HG02763 (cell line): ENCODE data around the gene MMP13.
"Not testable (repeated sequence)": the region's sequence is repeated elsewhere in the genome, so short reads cannot be mapped to it uniquely, and the experiment has no call there.

Experiments used
- ATAC-seq: cut with Tn5 transposase; IDR thresholded peaks from one replicate; pipeline ENCODE4 v1.9.1; 2021; ENCODE audit warnings: mild to moderate bottlenecking, moderate library complexity; ENCODE audit not compliant: unreplicated experiment

The MMP13 gene

DNA sequence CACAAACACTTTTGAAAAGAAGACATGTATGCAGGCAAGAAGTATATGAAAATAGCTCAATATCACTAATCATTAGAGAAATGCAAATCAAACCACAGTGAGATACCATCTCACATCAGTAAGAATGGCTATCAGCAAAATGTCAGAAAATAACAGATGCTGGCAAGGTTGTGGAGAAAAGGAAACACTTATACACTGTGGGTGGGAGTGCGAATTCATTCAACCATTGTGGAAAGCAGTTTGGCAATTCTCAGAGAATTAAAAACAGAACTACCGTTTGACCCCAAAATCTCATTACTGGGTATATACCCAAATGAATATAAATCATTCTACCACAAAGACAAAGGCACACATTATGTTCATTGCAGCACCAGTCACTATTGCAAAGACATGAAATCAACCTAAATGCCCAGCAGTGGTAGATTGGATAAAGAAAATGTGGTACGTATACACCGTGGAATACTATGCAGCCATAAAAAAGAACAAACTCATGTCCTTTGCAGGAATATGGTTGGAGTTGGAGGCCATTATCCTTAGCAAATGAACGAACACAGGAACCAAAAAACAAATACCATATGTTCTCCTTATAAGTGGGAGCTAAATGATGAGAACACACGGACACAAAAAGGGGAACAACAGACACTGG, 18.5 kb downstream of the MMP13 start:
- no peak for ATAC-seq

DNA sequence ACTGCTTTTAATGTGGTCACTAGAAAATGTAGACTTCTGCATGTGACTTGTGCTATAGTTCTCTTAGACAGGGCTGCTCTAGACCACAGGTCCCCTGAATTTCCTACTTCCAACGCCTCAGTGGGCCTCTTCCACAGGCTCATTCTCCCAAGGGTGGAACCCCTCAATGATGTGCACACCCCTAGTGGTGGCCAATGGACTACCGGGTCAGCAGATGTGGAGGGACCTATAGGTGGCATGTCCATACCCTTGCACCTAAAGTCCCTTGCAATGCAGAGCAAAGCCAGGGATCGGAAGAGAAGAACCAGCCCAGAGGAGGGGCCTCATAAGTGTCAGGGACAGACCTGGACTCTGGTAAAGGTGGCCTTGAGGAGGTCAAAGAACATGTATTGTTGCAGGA, 20.0 kb downstream of the MMP13 start:
- no peak for ATAC-seq

DNA sequence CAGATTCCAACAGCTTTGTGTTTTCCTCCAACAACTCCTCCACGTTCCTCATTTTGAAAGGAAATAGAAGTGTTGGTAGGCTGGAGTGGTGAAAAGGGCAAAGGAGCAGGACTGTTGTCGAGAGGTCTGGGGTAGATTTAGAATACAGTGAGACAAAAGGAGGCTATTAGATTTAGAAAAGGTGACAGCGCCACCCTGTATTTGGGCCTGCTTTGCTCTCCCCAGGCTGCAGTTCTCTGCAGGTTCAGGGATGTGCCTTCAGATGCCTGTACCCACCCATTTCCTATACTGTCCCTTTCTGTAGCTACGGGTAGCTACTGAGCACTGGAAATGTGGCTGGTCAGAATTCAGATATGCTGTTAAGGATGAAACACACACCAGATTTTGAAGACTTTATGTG, 20.8 kb downstream of the MMP13 start:
- no peak for ATAC-seq

DNA sequence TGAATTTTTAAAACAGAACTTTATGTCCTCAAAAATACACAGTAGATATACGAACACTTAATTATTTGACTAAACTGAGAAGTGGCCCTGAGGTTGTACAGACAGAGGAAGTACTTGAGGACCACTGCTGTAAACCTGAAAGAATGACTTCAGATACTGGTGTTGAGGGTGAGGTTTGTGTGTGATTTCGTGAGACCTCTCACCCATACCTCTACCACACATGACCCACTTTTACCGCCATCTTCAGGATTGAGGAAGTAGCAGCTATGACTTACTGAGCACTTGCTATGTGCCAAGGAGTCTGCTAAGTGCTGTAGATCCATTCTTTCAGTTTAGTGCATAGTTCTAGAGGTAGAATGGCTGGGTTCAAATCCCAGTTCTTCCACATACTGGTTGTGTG, 21.9 kb downstream of the MMP13 start:
- ATAC-seq = no peak

DNA sequence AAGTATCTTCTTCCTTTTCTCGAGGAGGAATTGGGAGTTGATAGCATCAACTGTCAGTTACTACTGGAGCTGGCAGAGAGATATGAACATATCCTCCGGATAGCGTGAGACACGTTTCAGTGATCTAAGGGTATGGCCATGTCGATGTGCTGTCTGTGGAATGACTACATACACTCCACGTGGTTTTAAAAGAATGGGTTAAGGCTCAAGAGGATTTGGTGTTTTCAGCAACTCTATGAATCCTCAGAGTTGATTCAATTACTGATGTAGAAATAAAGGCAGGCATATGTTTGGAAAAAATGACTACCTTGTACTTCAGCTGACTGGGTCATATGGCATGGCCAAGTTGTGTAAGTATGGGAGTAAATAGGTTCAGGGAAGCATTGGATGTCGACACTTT, 22.9 kb downstream of the MMP13 start:
- no peak for ATAC-seq

DNA sequence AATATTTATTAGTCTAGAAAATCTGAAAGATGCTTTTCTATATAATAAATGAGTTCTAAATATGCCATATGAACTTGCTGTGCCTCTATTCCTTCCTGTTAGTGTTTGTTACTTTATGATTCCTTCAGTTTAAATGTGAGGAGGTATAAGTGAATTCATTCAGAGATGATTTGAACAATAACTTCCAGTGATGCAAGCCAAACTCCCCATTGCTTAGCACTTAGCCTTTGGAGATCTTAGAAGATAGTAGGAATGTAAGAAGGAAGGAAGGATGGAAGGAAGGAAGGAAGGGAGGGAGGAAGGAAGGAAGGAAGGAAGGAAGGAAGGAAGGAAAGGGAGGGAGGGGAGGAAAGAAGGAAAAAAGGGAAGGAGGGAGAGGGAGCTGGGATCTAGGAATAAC, 25.1 kb downstream of the MMP13 start:
- ATAC-seq = no peak

DNA sequence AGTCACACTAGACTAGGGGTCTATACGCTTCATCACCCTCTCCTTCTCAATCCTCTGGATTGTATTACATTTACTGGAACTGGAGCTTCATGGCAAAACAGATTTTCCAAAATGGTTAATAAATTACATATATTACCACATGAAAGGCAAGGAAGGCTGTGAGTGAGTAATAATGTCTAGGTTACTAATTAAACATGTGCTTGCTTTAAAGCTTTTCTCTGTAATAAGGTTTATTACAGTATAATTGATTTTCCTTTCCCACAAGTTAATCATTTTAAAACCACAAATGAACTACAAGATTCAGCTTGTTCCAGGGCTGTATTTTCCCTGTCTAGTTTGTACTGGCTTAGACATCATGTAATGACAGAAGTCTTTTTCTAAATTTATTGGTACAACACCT, 25.6 kb downstream of the MMP13 start:
- ATAC-seq = no peak

DNA sequence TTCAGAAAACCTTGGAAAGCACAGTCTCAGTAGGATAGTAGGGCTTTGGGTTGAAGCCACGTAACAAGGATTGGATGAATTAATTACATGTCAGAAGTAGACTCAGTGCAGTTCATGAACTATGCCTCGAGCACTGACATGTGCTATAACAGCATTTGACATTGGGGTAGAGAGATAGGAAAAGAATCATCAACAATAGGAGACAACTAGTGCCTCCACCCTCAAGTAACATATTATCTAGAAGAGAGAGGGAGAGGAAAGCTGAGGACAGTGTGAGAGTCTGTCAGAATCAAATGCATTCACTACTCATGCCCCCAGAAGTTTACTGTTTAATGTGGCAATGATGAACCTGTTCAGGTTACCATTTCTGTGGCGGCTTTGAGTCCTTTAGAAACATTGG, 26.4 kb downstream of the MMP13 start:
- ATAC-seq = no peak

DNA sequence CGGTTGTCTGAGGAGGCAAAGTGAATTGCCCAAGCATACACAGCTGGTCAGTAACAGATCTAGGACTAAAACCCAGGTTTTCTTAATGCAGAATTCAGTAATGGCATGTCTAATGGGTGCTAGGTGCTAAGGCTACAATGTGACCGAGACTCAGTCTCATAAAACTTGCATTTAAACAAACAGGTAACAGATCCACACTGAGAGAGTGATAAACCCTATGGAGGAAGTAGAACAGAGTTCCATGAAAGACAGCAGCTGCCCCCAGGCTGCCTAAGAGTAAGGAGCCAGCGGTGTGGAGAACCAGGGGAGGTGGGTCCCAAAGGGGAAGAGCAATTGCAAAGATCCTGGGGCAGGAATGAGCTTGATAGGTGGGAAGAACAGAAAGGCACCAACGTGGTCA, 27.3 kb downstream of the MMP13 start:
- ATAC-seq = no peak

DNA sequence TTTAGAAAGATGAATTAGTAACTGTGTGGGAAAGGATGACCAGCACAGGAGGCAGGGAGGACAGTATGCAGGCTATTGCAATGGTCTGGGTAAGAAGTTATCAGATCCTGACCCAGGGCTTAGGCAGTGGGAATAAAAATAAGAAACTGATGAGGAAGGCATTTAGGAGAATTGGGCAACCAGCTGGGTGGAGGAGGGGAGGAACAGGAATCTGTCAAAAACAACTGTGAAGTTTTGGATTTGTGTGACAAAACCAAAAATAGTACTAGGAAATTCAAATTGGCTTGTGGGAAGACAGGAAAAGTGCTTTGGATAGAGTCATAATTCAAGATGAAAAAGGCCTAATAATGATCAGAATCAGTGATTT, 27.9 kb downstream of the MMP13 start:
- ATAC-seq = no peak

DNA sequence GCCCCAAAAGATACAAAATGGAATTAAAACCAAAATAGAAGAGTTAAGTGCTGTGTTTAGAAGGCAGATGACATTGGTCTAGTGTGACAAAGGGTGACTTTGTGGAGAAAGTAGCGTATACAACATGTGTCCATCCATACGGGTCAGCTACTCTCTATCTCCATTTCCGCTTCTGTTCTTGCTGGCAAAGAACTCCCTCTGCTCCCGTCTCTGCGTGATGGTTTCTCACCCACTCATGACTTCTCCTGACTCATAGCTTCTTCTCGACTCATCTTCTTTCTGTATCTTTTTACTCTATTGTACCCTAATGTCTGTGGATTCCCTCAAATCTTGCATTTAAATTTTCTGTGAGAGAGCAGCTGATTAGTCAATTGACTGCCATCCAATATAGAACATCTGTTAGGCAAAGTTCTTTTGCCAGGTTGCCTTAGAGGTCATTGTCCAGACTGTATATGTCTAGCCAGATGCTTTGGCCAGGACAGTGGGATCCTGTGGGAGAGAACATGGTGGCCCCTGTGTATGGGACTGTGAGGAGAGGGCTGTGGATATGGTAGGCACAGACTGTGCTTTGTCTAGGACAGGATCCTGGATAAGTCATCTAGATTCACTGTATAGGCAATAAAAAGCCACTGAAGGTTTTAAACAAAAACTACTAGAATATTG, 28.4 kb downstream of the MMP13 start:
- no peak for ATAC-seq

DNA sequence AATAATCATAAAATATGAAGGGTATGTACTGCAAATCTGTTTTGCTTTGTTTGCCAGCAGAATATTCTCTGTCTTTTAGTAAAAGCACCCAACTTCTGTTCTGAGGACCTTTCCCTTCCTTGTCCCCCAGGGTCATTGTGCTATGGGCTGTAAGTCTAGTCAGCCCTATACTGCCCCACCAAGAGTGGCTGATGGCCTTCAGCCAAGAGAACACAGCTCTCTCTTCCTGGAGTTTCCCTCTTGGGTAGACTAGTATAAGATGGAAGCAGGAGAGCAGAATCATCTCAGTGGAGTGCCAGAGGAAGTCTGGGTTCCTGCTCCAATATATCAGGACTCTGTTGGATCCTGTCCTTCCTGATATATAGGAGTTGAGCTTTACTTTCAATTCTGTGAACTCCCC, 29.0 kb downstream of the MMP13 start:
- no peak for ATAC-seq

DNA sequence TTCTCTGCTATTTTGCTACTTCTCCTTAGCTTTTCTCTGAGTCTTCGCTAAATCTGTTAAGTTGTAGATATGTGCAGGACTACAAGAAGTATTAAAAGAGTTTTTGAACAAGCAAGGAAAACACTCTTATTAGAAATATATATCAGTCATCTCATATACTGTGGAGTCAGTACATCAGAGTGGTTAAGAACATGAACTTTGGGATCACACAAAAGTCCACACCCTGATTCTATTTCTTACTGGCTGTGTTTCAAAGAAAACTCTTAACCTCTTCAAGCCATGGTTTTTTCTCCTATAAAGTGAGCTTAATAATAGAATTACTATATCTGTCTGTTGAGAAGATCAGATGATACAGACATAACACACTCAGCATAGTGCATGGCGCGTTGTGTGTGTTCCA, 29.5 kb downstream of the MMP13 start:
- no peak for ATAC-seq

DNA sequence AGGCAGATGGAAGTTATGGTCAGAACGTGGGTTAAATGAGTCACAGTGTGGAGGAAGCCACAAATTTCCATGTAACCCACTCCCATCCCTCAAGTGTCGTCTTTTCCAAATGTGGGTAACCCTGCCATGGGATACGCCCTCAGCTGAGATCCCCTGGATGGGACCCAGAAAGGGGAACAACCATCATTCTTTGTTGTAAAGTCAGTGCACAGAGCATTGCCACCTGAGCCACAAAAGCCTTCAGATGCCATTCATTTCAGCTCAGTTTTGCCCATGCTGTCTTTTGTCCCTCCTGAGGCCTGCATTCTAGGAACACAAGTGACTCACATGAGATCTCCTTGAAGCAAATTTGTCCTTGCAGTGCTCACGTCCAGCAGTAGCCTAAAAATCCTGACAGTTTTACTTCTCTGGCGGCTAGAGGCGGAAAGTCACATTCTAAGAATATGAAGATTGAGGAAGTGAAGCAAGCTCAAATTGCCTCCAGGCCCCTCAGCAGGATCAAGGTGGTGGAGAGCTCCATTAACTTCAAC, 30.6 kb downstream of the MMP13 start:
- ATAC-seq = no peak

DNA sequence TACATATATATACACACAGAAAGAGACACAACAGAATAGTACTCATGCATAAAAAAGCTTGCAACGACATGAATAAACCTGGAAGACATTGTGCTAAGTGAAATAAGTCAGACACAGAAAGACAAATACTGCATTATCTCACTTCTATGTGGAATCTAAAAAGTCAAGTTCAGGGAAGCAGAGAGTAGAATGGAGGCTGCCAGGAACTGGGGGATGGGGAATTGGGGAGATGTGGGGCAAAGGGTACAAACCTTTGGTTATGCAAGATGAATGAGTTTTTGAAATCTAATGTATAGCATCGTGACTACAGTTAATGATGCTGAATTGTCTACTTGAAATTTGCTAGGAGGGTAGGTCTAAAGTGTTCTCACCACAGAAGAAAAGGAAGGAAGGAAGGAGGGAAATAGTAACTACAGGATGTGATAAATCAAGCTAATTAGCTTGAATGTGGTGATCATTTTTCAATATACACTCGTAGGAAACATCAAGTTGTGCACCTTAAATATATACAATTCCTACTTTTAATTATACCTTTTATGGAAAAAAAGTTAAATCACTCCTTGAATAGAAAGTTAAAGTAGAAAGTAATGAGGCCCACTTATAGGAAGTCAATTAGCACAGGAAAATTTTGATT, 33.8 kb downstream of the MMP13 start:
- no peak for ATAC-seq

DNA sequence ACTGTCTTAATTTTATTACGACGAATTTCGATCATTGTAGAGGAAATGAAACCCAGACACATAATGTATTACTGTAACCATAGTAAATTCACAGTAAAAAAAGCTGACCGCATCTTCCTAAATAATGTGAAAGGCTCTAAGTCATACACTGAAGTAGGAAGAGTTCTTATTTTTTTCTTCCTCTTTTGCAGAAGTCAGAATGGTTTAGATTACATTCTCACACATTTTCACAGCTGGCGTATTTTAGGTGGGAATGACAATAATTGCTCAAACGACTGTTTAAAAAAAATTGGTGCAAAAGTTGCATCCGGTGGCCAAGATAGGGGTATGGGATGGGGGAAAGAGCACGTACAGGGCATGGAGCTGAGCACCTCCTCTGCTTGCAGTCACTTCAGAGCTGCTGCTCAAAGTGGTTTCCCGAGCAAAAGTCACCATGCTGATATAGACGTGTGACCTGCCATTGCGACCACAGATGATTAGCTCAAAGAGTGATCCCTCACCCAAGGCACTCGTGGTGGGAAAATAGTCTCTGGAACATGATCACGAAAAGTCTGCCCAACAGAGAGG, 35.3 kb downstream of the MMP13 start:
- peak; percentile 72 for ATAC-seq

DNA sequence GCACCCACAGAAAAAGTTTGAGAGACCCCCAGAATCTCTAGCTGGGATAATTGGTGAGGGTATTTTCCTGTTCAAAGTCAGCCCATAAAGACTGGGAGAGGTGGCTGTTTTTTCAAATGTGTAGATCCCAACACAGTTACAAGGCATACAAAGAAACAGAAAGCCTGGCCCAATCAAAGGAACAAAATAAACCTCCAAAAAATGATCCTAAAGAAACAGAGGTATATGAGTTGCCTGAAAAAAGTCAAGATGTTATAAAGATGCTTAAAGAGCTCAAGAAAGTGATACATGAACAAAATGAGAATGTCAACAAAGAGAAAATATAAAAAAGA, 40.5 kb downstream of the MMP13 start:
- no peak for ATAC-seq

DNA sequence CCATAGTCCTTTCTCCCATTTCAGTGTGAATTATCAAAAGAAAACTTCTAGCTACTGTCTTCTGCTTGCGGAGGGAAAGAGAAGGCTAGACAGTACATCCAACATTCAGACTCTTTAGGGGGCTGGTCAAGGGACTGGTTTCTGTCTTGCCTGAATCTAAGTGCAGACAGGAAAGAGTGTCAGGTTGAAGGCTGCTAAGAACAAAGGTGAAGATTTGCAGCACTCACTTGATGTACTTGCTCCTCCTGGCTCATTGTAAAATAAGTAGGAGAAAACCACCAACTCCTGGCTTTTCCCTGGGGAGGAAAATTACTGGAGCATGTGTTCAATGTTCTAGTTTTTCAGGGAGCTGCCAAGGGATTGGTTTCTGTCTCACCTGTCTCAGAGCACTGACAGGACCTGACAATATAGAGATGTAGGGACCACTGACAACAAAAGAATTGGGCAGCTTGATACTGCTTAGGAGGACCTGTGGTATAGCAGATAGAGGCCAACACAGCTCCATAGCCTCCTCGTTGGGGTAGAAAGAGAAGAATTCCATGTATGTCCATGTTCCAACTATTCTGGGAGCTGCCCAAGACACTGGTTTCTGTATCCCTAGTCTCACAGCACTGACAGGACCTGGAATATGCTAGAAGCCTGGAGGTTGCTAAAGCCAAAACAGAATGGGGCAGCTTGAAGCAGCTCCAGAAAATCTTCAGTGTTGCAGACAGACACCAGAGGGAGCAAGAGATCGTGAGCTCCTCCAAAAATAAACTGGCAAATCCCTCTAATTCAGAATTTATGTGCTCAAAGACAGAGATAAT, 41.1 kb downstream of the MMP13 start:
- no peak for ATAC-seq

DNA sequence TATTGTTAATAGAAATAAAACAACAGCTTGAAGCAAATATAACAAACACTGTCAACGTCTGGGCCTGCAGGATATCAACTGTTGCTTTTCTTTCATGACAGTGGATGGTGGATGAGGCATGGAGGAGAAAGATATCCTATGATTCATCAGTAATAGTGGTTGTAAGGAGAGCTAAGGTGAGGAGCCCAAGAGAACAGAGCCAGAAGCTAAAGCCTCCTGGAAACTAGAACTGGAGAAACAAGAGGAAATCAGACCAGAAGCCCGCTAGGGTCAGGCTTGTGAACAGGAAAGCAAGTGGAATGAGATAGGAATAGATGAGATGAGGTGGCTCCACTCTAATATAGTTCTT, 43.1 kb downstream of the MMP13 start:
- ATAC-seq = no peak

DNA sequence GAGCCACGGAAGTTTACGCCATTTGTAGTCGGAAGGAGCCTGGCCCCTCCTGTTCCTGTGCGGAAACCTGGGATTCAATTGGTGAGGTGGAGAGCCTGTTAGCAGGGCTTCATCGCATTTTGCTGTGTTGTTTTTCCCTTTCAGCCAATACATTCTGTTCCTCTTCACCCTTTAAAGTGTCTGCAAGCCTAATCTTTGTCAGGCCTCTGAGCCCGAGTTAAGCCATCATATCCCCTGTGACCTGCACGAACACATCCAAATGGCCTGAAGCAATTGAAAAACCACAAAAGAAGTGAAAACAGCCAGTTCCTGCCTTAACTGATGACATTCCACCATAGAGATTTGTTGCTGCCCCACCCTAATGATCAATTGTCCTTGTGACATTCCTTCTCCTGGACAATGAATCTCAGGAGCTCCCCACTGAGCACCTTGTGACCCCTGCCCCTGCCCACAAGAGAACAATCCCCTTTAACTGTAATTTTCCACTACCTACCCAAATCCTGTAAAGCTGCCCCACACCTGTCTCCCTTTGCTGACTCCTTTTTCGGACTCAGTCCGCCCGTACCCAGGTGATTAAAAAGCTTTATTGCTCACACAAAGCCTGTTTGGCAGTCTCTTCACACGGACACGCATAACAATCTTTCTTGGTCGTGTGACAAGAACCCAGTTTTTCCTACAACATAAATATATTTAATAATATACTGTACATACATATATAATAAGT, 43.6 kb downstream of the MMP13 start:
- no peak for ATAC-seq

DNA sequence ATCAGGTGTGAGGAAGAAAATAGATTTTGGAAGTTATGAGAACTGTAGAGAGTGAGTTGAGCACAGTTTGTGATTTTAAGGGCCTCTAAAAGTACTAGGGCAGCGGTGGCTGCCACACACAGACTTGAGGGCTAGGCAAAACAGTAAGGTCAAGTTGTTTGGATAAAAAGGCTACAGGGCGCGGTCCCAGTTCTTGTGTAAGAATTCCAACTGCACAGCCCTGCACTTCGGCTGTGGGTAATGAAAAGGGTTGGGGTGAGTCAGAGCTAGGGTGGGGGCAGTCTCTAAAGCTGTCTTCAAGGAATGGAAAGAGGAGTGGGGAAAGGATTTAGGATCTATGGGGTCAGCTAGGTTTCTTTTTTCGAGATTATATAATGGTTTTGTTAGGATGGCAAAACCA, 49.7 kb downstream of the MMP13 start:
- not testable (repeated sequence) for ATAC-seq
